Upper lobe of right lung (tissue), 1 donor: Measurements from ENCODE around the gene NUFIP2. TPM values are rescaled to one million over a fixed set of nuclear protein-coding genes. Genes with fewer than 3 reads are reported as not detected.
A peak's percentile ranks its signal among the peaks of the same experiment; 100 is the strongest.

ENCODE experiments used
- ATAC-seq: fragments of 200-7000 bp; cut with Tn5 transposase; one replicate; pipeline ENCODE4 v1.9.1; 2020; ENCODE audit warnings: mild to moderate bottlenecking, moderate library complexity
- DNase-seq: peaks from one replicate; pipeline ENCODE4 v3.0.0-alpha.2; 2020
- H3K27ac ChIP-seq: fragments of 200-600 bp; one replicate; pipeline ENCODE4 v1.8.0; 2022
- H3K27me3 ChIP-seq: fragments of 200-600 bp; one replicate; pipeline ENCODE4 v1.8.0; 2022; ENCODE audit warnings: mild to moderate bottlenecking
- H3K36me3 ChIP-seq: fragments of 200-600 bp; one replicate; pipeline ENCODE4 v1.8.0; 2022
- H3K4me1 ChIP-seq: fragments of 200-600 bp; one replicate; pipeline ENCODE4 v1.8.0; 2022
- H3K4me3 ChIP-seq: fragments of 200-600 bp; one replicate; pipeline ENCODE4 v1.8.0; 2022; ENCODE audit warnings: mild to moderate bottlenecking
- H3K9me3 ChIP-seq: fragments of 200-600 bp; one replicate; pipeline ENCODE4 v1.8.0; 2022
- CTCF ChIP-seq: fragments of 200-600 bp; IDR thresholded peaks from one replicate; pipeline ENCODE4 v1.8.0; 2022; ENCODE audit warnings: antibody characterized with exemption
- intact Hi-C: fragments of 100-400 bp; cut with DNase I; formaldehyde crosslinking; loops from one replicate; pipeline ENCODE4 v1.11.0; 2022
- total RNA-seq: library from RNA; stranded (reverse); fragmentation: NEBNext Ultra II Directional; extraction: Animal tissue kit (Norgen Biotek cat#: 25700); gene quantifications from one replicate; pipeline ENCODE4 v1.2.1, GENCODE V29; 2021
- donor health status: DM: no; HTN: yes; CAD: no; lungs with severe emphysema.

Gene NUFIP2
- total RNA-seq, 1 donor from 2014 or later, result 51.5 TPM

GRCh38 chr17:29263916-29264315 is 30.0 kb downstream of the NUFIP2 start:
- DNase-seq (no peak), ATAC-seq (no peak)
- peaks cover 89% of the 10 kb centered on the region for H3K36me3 ChIP-seq
- no peaks in the 10 kb centered on the region for H3K27me3 ChIP-seq
- no peak overlapping the region for H3K4me3 ChIP-seq
- H3K27ac ChIP-seq, result no peak overlapping the region
- no peak for TF ChIP-seq CTCF
- H3K4me1 ChIP-seq, result peaks cover 1% of the 10 kb centered on the region
- no peaks in the 10 kb centered on the region for H3K9me3 ChIP-seq
- intact Hi-C loops, result no loop called here

DNA sequence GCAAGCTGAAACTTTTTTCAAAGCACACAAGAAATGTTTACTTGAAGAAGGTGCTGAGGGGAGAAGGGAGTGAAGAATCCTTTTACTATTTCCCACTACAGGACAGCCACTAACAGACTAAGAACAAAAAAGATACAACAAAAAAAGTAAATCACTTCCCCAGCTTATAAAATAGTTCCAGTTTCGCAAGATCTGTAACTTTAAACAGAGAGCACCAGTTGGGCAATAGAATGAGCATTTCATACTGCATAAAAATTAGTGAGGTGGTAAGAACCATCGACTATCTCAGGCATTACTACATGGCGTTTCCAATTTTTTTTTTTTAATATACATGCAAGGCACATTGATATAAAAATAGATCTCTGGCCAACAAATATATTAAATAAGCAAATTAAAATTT is 36.2 kb downstream of the NUFIP2 start:
- peaks cover 43% of the 10 kb centered on the region for H3K4me1 ChIP-seq
- TF ChIP-seq CTCF, result no peak
- H3K27me3 ChIP-seq, result no peaks in the 10 kb centered on the region
- H3K27ac ChIP-seq, result no peak overlapping the region
- no peak overlapping the region for H3K4me3 ChIP-seq
- DNase-seq, result no peak
- peaks cover 37% of the 10 kb centered on the region for H3K36me3 ChIP-seq
- no peaks in the 10 kb centered on the region for H3K9me3 ChIP-seq
- intact Hi-C loops, result no loop called here
- ATAC-seq, result peak; percentile 34

DNA sequence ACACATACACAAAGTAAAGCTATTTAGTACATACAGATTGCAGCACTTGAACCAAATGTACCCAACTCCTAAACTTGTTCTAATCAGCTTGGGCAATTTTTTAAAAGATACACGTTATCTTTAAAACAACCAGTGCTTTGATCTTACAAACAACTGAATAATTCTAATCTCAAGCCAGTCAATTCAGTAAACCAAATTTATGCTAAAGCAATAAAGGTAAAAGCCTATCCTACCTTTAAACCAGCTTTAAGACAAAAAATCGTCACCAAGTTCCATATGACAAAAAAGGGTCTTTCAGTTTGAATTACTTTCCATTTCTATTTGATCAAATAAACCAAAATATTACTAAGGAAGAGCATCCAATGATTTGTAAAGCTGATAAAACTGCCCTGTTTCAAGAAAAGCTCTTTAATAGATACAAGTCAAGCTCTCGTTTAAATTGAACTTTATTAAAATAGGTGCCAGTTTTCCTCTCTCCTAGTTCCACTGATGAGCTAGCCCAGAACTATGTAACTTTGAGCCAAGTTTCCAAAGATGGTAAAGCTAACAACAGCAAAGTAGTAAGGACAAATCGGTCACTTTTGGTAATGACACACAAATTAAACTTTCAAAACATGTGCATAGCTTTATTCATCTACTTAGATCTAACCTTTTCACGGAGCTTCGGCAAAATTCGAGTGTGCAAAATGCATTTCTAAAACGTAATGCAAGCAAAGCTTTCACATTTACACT is 37.0 kb downstream of the NUFIP2 start:
- H3K27me3 ChIP-seq, result no peaks in the 10 kb centered on the region
- H3K4me3 ChIP-seq, result no peak overlapping the region
- ATAC-seq (no peak), DNase-seq (no peak)
- intact Hi-C loops, result no loop called here
- peaks cover 43% of the 10 kb centered on the region for H3K4me1 ChIP-seq
- no peak overlapping the region for H3K27ac ChIP-seq
- H3K36me3 ChIP-seq, result peaks cover 28% of the 10 kb centered on the region
- no peak for TF ChIP-seq CTCF
- no peaks in the 10 kb centered on the region for H3K9me3 ChIP-seq

DNA sequence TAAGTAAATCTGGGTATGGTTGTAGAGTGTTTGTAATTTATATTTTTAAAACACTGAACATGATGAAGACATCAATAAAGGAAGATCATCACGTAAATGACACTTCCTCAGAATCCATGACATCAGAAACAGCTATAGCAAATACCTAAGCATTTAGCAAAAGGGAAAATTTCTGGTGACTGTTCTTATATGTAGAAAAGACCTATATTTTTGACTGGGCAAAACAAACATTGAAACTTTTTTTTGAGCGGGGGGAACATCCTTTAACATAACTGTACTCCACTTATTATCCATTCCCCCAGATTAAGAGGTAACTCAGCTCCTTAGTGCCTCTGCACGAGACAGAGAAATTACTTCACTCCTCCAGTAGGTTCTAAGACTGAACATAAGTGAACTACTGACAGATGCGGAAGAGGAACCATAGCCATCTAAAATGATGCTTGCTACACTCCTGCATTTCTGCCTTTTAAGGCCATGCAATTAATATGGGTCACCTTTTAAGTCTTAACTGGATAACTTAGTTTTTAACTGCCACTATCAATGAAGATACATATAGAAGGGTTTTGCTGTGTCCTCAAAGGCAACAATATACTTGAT is 37.9 kb downstream of the NUFIP2 start:
- TF ChIP-seq CTCF, result no peak
- Histone ChIP-seq H3K4me1 (peaks cover 43% of the 10 kb centered on the region), H3K27me3 (no peaks in the 10 kb centered on the region), H3K27ac (no peak overlapping the region), H3K9me3 (no peaks in the 10 kb centered on the region), H3K4me3 (no peak overlapping the region), H3K36me3 (peaks cover 22% of the 10 kb centered on the region)
- DNase-seq (no peak), ATAC-seq (peak; percentile 77)
- intact Hi-C loops, result no loop called here

- intact Hi-C loops, result no loop called here
- Histone ChIP-seq H3K36me3 (no peaks in the 10 kb centered on the region), H3K4me1 (peaks cover 33% of the 10 kb centered on the region), H3K4me3 (no peak overlapping the region), H3K27ac (no peak overlapping the region), H3K27me3 (no peaks in the 10 kb centered on the region), H3K9me3 (no peaks in the 10 kb centered on the region)
- no peak for ATAC-seq
- no peak for DNase-seq
- TF ChIP-seq CTCF, result no peak
Measured at GRCh38 chr17:29253037-29253436, 40.9 kb downstream of the NUFIP2 start.
